Activated CD4-positive, alpha-beta T cell treated with anti-CD3 and anti-CD28 coated beads for 1 hour (primary cell): ENCODE measurements around the gene ROBO1.

Source experiments
- DNase-seq: peaks from one replicate; pipeline ENCODE4 v3.0.0-alpha.2; 2020

Gene ROBO1

DNA sequence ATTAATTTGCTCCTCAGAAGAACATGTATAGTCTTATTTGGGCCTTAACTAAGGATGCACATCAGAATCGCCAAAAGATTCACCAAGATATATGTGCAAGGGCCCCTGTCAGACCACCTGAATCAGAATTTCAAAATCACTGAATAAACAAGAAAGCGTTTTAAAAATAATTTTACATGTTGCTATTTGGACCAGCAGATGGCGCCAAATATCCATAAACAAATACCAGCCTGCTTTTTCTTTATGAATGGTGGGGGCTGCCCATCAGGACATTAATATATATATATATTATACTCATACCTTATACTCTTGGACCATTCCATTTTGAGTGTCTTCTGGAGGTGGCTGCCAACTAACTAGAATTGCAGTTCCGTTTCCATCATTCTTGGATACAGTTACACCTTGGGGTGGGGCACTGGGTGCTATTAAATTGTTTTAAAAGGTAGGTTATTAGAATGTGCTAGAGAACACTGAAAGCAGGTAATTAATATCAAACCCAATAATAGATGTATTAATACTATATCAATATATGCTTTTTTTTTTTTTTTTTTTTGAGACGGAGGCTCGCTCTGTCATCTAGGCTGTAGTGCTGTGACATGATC is 1108.3 kb downstream of the ROBO1 start:
- no peak for DNase-seq

DNA sequence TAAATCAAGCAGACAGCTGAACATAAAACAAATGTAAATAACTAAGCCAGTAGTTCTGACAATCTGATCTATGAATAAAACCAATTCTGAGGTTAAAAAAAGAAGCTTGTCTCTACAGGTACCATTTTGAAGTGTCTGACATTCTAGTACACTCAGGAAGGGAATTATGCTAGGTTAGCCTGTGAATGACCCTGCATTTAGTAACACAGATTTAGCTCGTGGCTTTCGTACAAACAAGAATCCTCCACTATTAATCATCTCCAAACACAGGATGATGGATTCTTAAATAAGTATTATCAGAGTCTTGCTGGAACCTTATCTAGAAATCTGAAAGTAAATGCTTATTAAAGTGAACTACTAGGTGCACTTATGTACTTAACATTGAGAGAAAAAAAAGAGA is 1120.1 kb downstream of the ROBO1 start:
- no peak for DNase-seq

DNA sequence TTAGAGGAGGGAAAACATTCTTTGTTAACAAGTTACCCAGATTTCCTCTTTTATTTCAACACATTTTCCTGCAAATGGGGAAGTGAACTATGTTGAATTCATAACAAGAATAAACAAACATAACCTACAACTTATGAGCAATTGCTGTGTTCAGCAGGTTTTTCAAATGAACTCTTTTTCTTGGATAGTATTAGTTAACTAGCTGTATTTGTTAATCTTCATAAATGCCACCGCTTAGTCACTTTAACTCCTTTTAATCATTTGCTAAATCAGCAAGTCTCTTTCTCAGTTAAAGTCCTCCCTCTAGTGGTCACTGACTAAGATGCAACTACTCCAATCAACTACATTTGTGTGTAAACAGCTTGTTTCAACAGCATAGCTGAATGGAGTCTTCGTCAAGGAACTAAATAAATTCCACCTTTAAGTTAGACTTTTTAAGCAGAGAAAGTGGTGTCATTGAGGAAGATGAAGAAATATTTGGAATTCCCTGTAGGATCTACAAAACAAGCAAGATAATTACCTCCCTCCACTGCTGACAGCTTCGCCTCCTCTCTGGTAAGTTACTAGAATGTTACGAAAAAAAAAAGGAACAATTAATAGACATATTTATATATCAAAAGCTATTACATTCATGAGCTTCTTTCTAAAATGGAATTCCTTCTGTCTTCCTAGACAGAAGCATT is 1122.0 kb downstream of the ROBO1 start:
- no peak for DNase-seq

DNA sequence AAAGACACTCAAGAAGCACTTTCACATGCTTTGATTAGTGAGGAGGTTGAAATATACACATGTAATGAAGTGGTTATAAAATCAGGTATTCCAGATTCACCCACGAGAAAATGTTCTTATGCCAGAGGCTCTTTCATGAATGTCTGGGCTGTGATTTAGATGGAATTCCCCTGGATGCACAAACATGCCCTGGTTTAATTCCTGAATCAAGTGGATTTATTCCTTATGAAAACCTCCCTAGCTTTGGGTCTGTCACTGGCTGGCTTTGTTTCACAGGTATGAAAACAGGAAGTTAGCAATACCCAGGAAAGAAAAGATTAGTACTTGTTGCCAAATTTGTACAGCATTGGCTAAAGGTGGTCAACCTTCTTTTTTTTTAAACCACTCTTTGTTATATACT is 1123.0 kb downstream of the ROBO1 start:
- no peak for DNase-seq

DNA sequence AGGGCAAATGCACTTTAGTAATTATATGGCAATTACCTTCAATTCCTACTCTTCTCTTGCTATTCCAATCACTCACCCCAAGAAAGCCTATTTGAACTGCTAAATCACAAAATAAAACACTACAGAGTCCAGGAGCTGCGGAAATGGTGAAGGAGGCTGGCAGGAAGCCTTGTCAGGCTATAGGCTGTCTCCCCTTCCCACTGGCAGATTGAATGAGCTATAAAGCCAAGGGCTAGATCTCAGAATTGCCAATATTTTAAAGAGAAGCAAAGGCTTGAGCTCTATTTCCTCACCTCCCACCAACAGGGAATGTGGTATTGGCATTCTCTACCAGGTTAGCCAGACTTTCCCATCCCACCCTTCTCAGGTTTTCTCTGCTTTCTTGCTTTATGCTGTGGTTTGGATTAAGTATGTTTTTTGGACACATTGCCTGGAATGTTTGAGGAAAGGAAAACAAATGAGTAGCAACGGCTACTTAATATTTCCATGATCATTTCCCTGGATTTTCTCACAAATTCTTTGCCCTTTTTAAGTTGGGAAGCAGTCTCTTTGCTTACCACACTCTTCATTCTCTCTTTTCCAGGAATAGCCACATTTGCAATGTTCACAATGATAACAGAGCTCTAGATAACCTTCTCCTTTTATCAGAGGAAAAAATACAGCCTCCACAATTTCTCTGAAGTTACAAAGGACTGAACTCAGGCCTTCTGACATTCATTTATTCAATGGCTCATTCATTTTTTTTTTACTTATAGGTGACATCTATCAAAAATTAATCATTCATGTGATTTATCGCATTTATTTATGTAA is 1125.4 kb downstream of the ROBO1 start:
- no peak for DNase-seq

DNA sequence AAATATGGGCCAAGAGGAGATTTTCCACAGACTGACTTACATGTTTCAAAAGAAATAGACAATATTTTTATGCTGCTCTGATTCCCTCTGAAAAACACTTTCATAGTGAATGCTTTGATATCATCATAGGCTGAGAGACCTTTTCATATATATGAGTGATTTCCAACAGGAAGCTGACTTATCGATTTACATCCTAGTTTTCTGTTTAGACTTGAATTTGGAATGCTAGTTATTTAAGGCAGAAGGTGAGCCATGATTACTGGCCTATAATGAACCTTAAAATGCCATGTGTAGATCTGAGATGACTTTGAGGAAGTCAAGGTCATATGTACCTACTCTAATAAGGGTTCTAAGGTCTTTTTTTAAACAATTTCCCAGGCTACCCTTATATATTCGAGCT is 1126.1 kb downstream of the ROBO1 start:
- DNase-seq, result no peak

DNA sequence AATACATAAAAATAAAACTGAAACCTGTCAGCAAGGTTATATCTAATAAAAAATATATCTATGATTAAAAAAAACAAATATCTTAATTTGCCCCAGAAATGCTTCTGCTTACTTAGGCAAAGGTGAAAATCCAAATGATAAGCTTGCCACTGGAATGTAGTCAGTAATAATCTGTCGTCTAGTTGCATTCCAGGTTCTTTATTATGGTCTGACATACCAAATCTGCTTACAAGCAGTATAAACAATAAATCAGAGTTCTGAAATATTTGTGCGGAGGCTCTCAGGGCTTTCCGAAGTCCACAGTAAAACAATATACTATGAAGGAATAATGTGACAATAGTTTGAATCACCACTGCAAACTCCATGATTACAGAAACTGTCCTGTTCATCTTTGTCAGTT is 1133.5 kb downstream of the ROBO1 start:
- DNase-seq, result no peak

DNA sequence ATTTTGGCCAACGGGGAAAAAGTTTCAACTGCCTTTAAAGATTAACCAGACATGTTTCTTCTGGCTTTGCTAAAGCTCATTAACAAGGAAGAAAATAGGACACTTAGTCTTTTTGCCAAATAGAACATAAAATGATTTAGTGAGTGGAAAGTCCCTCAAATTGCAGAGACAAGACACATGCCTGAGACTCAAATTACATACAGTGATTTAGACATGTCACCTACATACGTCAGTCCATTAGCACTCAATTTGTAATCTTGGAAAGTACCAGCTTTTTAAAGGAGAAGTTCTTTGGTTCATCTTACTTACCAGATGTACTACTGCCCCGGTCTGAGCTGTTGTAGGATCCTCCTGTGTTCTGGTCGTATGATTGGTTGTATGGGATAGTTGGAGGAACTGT is 1134.2 kb downstream of the ROBO1 start:
- no peak for DNase-seq

DNA sequence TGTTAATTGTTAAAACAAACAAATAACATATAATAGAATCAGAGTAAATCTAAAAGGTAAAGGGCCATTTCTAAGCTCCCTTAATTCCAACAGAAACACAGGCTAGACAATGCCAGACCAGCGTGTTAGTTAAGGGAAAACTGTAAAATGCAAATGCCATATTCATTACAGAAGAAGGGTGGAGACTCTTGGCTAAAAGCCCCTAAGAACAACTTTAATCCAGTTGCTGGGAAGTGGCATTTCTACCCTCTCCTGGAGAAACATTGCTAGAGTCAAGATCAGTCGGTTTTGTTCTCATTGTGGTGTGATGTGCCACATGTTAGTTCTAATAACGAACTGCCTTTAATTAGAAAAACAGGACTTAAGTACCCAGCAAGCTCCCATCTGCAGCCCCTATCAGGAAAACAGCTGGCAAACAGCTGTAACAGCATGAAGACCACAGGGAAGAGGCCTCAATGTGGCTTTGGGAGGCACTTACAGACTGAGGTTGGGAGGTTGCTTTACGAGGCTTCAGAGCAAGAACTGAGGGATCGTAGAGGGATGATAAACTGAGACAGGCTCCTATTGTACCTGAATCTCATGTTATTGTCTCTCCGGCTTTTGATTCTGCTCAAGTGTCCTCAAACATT is 1134.8 kb downstream of the ROBO1 start:
- no peak for DNase-seq

DNA sequence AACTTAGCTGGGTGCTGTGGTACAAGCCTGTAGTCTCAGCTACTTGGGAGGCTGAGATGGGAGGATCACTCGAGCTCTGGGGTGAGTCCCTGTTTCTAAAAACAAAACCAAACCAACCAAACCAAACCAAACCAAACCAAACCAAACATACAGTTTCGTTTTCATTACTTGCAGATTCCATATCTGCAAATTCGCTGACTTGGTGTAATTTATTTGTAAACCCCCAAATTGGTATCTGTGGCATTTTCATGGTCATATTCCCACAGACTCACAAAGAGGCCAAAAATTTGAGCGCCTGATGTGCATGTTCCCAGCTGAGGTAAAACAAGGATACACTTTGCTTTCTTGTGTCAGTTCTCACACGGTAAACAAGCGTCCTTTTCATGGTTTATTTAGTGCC is 1138.3 kb downstream of the ROBO1 start:
- no peak for DNase-seq

DNA sequence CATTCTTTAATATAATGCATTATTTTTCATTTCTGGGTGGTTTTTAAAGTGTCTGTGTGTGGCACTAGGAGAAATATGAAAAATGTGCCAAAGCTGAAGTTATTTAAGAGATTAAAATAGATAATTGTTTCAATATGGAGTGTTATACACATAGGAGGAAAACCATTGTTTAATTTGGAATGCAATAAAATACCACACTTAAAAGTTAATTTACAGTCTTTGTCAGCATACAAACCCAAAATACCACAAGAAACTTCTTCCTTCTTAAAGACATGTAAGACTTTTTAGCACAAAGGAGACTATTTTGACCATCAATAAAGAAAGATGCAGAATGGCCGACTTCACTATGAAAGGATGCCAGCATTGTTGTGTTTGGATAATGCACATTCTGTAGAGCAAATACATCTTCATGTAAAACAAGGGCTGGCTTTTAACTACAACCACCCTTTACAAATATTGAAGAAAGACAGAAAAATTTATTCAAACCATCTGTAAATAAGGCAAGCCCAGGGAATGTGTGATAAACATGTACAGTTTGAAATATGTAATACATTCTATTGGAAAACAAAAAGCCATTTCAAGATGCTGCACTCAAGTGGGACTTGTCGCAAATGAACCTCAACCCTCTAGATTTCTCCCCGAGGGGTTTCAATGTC is 1146.6 kb downstream of the ROBO1 start:
- no peak for DNase-seq

DNA sequence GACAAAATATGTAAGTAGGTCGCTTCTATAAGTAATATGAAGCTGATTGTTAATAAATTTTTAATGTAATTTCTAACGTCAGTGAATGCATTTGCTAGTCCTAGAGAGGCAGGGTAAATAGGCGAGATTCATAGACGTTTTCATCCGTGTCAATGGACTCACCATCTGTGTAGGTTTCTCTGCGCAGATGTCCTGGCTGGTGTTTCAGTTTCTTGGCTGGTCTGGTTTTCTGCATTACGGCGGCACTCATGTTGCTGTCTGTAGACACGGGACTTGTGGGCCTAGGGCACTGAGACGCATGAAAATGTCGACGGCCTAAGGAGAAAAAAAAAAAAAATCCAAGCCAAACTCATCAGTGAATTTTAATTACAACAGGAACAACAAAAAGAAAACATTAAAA is 1153.3 kb downstream of the ROBO1 start:
- DNase-seq, result no peak

DNA sequence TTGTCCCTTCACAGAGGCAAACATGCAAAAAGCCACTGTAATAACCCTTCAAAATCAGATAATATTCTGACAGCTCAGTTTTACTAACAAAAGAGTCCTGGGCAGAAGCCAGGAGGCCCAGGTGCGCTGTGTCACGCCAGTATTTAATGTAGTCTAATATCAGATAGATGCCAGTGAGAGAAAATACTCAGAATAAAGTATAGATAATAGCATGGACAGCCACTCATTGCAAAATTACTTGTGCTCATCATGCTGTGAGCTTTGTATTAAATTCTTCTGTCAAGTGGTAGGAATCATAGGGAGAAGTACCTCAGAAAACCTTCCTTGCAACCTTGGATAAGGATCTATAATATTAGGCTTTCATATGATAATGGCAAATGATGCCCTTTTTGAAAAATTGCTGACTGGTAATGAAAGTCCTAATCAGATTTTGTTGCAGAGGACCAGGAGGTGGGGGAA is 1154.3 kb downstream of the ROBO1 start:
- no peak for DNase-seq

DNA sequence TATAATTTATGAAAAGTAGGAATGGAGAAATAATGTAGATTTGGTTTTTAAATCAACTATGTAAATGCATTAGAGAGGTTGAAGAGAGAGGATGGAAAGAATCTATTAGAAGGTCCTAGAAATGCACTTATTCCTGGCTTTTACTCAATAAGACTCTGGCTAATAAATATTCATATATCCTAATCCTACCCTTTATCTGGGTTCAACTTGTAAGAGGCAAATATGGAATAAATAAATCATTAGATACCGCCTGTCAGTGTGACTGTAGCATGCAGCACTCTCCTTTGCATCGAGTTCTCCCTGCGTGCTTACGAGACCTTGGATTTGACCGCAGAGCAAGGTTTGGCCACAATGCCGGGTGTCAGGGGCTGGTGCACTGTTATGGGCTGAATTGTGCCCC is 1156.5 kb downstream of the ROBO1 start:
- DNase-seq, result no peak

DNA sequence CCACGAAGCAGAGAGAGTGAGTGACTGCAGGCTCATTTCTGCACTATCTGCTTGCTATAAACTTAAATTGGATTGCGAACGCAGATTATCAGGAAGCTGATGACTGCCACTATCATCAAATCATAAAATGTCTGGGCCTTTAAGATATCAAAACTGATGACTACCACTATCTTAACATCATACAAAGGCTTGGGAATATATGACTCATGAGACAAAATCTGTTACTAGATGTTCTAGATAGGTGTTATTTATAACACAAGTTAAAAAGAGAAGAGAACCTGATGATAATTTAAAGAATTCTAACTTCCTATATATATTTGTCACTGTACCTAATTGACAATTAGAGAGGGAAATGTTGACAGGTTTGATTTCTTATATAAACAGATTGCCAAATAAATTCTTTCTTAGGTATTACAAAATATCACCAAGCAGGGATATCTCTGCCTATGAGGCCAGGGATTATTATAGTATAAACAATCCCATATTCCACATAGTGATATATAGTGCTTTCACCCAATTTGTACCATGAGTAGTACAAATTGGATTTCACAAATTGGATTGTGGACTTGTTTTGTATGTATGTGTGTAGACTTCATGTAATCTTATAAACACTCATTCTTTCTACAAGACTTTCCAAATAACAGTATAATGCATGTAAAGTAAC is 1157.2 kb downstream of the ROBO1 start:
- no peak for DNase-seq

DNA sequence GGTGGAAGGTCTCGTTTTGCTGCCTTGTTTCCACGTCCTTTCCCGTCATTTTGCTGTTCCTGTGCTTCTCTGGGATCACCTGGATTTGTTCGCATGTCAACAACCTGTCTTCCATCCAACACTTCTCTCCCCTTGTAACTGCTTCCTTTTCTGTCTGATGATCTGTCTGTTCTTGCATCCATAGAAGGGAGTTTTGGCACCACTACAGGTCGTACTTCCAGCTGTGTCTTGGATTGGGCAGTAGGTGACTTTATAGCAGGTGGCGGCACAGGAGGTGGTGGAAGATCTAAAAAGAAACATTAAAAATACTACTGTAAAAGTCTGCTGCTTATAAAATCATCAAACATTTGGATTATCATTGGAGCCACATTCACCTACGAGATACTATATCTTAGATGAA is 1161.0 kb downstream of the ROBO1 start:
- no peak for DNase-seq

DNA sequence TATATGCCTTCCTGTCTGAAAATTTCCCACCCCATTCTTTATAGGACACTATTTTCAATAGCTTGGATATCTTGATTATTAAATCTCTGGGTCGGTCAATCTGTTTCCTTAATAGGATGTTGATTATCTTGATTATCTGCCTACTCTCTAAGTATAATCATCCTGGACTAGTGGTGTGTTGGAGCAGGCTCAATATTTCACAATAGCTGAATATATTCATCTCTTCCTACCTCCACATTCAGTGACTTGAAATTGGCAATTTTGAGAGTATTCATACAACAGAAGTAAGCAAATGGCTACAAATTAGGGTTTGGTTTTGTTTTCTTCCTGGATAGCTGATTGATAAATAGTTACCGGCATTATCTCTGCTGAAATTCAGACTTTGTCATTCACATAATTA is 1162.6 kb downstream of the ROBO1 start:
- DNase-seq, result no peak

DNA sequence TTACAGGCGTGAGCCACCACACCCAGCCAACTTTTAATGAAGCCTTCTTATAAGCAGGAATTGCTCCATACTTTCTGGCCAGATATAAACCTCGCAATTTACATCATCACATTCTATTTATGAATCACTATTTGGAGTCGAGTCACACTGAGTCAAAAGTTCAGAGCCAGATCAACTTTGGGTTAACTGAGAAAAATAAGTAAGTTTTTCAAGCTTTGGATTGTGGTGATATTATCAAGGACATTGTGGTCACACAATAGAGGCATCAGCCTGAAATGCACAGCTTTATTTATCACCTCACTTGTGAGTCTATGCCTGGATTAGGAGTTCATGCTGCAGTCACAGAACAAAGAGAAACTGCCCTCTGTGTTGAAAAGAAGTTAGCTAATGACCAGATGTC is 1163.5 kb downstream of the ROBO1 start:
- DNase-seq, result no peak

DNA sequence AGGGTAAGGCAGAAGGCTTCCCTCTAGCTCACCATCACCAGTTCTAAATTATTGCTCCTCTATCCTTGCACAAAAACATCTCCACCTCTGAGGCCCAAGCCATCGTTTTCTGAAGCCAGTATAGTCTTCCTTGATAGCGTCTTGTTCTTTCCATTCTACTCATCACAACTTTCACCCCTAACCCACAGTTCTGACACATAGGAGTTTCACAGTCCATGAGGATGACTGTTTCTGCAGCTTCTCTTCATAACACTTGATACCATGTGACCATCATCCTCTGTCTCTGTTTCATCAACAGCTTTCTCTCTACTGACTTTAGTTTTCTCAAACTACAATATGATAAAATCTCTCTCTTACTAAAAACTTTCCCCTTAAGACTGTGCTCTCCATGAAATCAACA is 1166.5 kb downstream of the ROBO1 start:
- DNase-seq, result no peak

DNA sequence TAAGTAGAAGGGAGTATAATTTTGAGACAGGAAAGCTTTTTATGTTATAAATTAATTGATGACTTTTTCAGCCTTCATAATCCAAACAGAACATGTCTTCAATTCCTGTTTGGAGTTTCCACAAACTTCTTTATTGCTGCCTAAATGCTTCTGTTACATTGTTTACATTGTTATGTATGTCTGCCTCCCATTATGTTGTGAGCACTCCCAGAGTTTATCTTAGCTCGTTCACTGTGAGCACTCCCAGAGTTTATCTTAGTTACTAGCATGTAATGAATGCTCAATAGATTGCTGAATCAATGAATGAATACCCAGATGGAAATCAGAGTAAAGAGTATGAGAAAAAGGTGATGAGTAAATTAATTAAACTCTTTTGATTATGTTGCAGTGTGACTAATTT is 1178.0 kb downstream of the ROBO1 start:
- DNase-seq, result no peak

DNA sequence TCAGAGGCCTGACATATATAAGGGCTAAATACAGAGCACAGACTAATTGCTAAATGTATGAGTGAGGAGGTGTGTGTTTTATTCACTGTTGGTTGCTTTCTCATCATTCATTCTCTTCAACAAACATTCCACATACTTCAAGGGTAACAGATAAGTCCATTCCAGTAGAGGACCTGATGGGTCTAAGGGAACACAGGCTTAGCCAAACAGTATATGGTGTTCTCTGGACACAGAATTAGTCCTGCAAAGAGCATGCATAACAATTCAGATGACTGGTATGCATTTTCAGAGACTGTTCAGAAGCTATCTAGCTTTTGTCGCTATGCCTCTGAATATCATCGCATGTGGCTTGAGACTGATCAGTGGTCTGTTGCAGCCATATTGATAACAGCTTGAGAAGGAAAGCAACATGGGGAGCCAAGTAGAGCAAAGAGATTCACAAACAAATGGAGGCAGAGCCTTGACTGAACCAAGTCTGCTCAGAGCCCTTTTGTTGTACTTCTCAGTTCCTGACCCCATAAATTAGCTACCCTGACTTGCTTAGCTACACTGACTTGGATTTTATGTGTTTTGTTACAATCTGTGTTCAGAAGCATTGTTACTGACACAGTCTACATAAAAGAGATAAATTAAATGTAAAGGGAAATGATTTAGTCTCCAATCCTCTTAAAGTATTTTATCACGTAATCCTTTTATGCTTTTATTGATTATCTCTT is 1178.7 kb downstream of the ROBO1 start:
- no peak for DNase-seq

DNA sequence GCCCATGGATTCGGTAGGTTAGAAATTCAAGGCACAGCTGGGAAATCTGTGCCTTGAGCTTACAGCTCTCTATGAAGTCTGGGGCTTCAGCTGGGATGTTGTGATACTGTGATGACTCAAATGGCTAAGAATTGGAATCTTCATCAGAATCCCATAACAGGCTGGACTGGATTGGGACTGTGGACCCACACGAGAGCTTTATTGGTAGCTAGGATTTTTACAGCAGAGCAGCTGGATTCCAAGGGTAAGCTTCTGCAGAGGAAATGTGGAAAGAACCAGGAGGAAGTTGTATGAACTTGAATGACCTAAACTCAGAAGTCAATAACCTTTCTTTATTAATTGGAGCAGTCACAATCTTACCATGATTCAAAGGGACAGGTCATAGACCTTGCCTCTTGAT is 1187.1 kb downstream of the ROBO1 start:
- DNase-seq, result no peak
